Prostate gland (tissue), 2 donors: ENCODE data around the gene NT5DC4. TPM values are rescaled to one million over a fixed set of nuclear protein-coding genes. Genes with fewer than 3 reads are reported as not detected.

ENCODE experiments used
- DNase-seq: peaks from one replicate; pipeline ENCODE4 v3.0.0-alpha.2; 2019; ENCODE audit warnings: low spot score
- H3K27ac ChIP-seq, 2 donors: fragments of 200-600 bp; sonication (generic); 2 replicates each; pipeline ENCODE4 v1.5.1; 2017 to 2019
- H3K27me3 ChIP-seq: fragments of 200-600 bp; sonication (generic); replicated peaks from 2 replicates; pipeline ENCODE4 v1.5.1; 2019; ENCODE audit not compliant: insufficient read depth
- H3K36me3 ChIP-seq, 2 donors: fragments of 200-600 bp; sonication (generic); 1 replicate in 1 of 2; 2 replicates in 1 of 2; pipeline versions ENCODE4 v1.5.1 to v1.8.1; 2017 to 2019
- H3K4me1 ChIP-seq: fragments of 200-600 bp; sonication (generic); replicated peaks from 2 replicates; pipeline ENCODE4 v1.5.1; 2019
- H3K4me3 ChIP-seq, 2 donors: fragments of 200-600 bp; sonication (generic); 2 replicates each; pipeline ENCODE4 v1.5.1; 2017 to 2019
- H3K9me3 ChIP-seq: fragments of 200-600 bp; sonication (generic); 2 replicates; pipeline ENCODE4 v1.5.1; 2017
- POLR2A ChIP-seq: fragments of 450-650 bp; IDR thresholded peaks from one replicate; pipeline ENCODE4 v1.6.1; 2016; ENCODE audit warnings: antibody characterized with exemption, mild to moderate bottlenecking
- POLR2AphosphoS5 ChIP-seq: sonication (generic); formaldehyde crosslinking; IDR thresholded peaks from one replicate; pipeline ENCODE4 v1.6.1; 2017; ENCODE audit warnings: antibody characterized with exemption
- WGBS: methylation state at CpG from one replicate; pipeline ENCODE4 v1.1.5; 2018; 5-methylcytosine and 5-hydroxymethylcytosine counted together
- intact Hi-C: fragments of 100-400 bp; cut with DNase I; formaldehyde crosslinking; loops from one replicate; pipeline ENCODE4 v1.14.2; 2022
- total RNA-seq, 2 donors: library from RNA; depleted of rRNA; stranded (reverse); fragments of >200 nt; gene quantifications; one replicate each; pipeline ENCODE4 v1.1.0, GENCODE V29; 2016
- TF ChIP-seq, protein P1 (sequence below), 4 experiments: fragments of 200-600 bp in 2 of 4; fragments of 450-650 bp in 2 of 4; sonication (generic) in 2 of 4; IDR thresholded peaks; 1 replicate in 3 of 4; 2 replicates in 1 of 4; pipeline ENCODE4 v1.5.1; 2016 to 2019; ENCODE audit warnings: antibody characterized with exemption in 4 of 4, mild to moderate bottlenecking in 2 of 4, moderate library complexity in 2 of 4

Gene NT5DC4
- total RNA-seq, 2 donors from 2014 or later = 0.23 TPM; not detected in 1

DNA sequence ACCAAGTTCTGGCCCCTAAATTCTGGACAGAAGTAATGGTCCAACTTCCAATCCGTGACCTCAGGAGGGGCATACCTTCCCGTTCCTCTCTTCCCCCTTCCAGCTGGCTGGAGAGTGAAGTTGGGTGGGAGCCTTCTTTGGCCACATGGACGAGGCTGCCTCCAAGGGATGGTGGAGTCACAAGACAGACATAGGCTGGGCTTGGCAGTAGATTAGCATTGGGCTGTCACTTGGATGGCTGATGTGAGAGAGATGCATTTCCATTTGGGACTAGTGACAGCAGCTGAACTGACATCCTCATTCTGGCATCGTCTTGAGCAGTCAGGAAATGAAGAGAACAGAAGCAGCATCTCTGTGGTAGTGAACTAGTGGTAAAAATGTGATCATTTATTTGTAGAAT, 12.6 kb downstream of the NT5DC4 start:
- Histone ChIP-seq H3K9me3 (no peaks in the 10 kb centered on the region), H3K27ac (no peak overlapping the region), H3K4me3 (no peak overlapping the region), H3K36me3 (no peaks in the 10 kb centered on the region), H3K27me3 (no peaks in the 10 kb centered on the region), H3K4me1 (no peaks in the 10 kb centered on the region)
- no peak for DNase-seq
- intact Hi-C loops = no loop called here
- TF ChIP-seq POLR2AphosphoS5 (no peak), POLR2A (no peak)
- TF ChIP-seq, protein P1, sequence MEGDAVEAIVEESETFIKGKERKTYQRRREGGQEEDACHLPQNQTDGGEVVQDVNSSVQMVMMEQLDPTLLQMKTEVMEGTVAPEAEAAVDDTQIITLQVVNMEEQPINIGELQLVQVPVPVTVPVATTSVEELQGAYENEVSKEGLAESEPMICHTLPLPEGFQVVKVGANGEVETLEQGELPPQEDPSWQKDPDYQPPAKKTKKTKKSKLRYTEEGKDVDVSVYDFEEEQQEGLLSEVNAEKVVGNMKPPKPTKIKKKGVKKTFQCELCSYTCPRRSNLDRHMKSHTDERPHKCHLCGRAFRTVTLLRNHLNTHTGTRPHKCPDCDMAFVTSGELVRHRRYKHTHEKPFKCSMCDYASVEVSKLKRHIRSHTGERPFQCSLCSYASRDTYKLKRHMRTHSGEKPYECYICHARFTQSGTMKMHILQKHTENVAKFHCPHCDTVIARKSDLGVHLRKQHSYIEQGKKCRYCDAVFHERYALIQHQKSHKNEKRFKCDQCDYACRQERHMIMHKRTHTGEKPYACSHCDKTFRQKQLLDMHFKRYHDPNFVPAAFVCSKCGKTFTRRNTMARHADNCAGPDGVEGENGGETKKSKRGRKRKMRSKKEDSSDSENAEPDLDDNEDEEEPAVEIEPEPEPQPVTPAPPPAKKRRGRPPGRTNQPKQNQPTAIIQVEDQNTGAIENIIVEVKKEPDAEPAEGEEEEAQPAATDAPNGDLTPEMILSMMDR (IDR thresholded peaks at IDR 0.05) = no peak
- 46% methylated on average over 4 of the region's 4 CpGs for WGBS

DNA sequence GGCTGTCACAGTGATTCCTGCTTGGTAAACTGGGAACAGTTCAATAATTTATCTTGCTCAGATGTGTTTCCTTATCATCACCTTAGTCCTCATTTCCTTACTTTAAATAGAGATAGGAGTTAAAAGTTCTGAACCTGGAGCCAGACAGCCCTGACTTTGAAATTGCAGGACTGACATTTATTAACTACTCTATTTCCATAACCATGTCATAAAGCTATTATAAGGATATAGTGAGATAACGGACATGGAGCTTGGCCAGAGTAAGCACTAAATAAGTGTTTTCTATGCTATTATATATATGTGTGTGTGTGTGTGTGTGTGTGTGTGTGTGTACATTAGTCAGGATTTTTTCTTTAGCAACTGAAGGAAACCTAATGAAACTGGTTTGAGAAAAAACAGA, 13.1 kb downstream of the NT5DC4 start:
- Histone ChIP-seq H3K27ac (no peak overlapping the region), H3K4me3 (no peak overlapping the region), H3K4me1 (no peaks in the 10 kb centered on the region), H3K9me3 (no peaks in the 10 kb centered on the region), H3K36me3 (no peaks in the 10 kb centered on the region), H3K27me3 (no peaks in the 10 kb centered on the region)
- 38% methylated on average over 1 of the region's 1 CpG for WGBS
- no peak for DNase-seq
- TF ChIP-seq POLR2AphosphoS5 (no peak), POLR2A (no peak)
- TF ChIP-seq, protein P1 (IDR thresholded peaks at IDR 0.05) = no peak
- intact Hi-C loops = no loop called here

DNA sequence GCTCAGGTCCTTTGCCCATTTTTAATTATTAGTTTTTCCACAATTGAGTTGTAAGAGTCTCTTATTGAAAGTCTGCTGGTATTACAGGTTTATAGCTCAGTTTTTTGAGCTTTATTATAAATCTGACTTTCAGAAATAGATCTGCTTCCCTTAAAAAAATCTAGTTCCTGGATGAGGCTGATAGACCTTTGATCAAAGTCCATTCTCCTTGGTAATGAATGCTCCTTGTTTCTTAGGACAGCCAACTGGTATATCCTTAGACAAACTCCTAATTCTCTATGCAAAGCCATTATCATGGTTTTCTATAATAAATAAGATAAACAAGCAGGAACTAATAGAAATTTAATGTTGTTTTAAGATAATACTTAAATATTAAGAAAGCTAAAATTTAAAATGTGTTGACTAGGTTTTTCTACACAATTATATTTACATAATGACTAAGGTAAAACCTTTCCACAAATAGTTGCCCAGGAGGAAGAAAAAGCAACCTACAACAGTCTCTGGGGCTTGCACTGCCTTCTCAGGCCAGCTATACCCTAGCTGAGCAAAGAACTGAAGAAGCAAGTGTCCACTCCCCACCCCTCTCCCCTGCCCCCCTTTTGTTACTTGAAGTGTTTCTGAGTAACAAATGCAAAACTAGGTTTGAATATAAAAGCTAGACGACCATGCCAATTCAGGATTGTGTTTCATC, 16.9 kb downstream of the NT5DC4 start:
- H3K36me3 ChIP-seq = no peaks in the 10 kb centered on the region
- TF ChIP-seq, protein P1 (IDR thresholded peaks at IDR 0.05) = no peak
- TF ChIP-seq POLR2A (no peak), POLR2AphosphoS5 (no peak)
- H3K27me3 ChIP-seq = no peaks in the 10 kb centered on the region
- H3K9me3 ChIP-seq = no peaks in the 10 kb centered on the region
- no peak overlapping the region for H3K4me3 ChIP-seq
- no peak for DNase-seq
- 23% methylated on average over 1 of the region's 1 CpG for WGBS
- intact Hi-C loops = no loop called here
- H3K27ac ChIP-seq = no peak overlapping the region
- H3K4me1 ChIP-seq = no peaks in the 10 kb centered on the region

DNA sequence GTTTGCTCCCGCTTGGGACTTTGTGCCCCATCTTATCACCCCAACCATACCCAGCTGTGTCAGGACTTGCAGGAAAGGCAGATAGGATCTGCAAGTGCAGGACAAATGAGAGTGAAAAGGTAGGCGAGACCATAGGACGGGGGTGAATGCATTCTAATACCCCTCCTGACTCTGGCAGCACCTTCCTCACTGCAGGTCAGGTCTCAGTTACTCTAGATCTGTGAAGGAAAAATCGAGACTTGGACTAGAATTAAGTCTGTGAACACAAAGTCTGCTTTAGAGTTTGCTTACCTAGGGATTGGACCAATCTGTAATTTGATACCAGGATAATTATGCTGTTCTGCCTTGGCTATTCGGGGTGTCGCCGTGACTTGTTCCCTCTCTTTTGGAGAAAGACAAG, 19.7 kb downstream of the NT5DC4 start:
- H3K4me1 ChIP-seq = no peaks in the 10 kb centered on the region
- WGBS = 48% methylated on average over 7 of the region's 7 CpGs
- no peaks in the 10 kb centered on the region for H3K9me3 ChIP-seq
- intact Hi-C loops = no loop called here
- H3K4me3 ChIP-seq = no peak overlapping the region
- no peaks in the 10 kb centered on the region for H3K27me3 ChIP-seq
- H3K27ac ChIP-seq = peak overlapping the region in 1 of 2 donors; percentile 35
- H3K36me3 ChIP-seq = no peaks in the 10 kb centered on the region
- TF ChIP-seq POLR2AphosphoS5 (no peak), POLR2A (no peak)
- TF ChIP-seq, protein P1 (IDR thresholded peaks at IDR 0.05) = no peak
- DNase-seq = no peak
